HT-29 (cell line): ENCODE measurements around the gene ARID4A. TPM values are rescaled to one million over a fixed set of nuclear protein-coding genes. Genes with fewer than 3 reads are reported as not detected.
"Not testable (repeated sequence)": the region's sequence is repeated elsewhere in the genome, so short reads cannot be mapped to it uniquely, and the experiment has no call there.

Source experiments
- DNase-seq: peaks from one replicate; pipeline ENCODE4 v3.0.0-alpha.2; 2015; ENCODE audit warnings: low spot score
- total RNA-seq: library from RNA; depleted of rRNA; stranded (reverse); fragments of >200 nt; shearing (Covaris generic); gene quantifications from 2 replicates; pipeline ENCODE4 v1.2.3, GENCODE V29; 2014; rRNA removed

ARID4A gene
- total RNA-seq, result 2.9 and 4.7 TPM in 2 replicates

DNA sequence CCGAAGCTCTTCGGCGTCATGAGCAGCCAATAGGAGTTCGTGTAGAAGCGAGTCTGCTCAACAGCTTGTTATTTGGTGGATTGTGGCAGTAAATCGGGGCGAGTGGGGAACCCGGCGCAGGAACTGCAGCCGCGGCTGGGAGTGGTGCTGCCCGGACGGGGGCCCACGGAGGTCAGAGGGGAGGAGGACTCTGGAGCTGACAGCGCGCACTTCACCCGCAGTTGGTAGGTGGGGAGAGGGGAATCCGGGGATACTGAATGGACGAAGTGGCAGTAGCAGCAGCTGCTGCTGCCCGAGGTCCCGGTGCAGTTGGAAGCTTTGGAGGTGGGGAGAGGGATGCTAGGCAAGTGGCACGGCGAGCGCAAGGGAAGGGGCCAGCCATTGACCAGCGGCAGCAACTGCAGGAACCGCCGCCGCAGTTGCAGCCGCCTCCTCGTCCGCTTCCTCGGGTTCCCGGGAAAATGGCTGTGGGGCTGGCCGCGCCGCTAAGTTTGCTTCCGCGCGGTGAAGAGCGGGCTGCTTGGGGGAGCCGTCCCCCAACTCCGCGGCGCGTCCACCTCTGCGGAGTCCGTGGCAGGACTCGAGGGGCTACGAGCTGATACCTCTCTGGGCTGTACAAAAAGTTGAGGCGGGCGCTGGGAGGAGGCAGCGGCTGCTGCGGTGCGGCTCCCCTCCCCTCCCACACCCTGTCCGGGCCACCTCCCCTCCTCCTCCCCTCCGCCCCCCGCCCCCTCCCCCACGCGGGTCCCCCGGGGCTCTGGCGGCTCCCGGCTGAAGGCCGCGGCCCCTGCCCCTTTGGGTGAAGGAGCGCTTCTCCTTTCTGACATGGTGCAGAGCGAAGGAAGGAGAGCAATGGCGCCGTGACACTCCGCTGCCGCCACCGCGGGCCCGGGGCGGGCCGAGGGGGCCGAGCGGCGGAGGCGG is at the start of gene ARID4A:
ARID4A (plus strand) TSS at position 79 of the 924 bp plus-strand sequence. CDS start 1,300 bp downstream, outside the sequence.
- DNase-seq, result no peak

GRCh38 chr14:58249611-58250010 is 48.7 kb upstream of the ARID4A start:
- no peak for DNase-seq

DNA sequence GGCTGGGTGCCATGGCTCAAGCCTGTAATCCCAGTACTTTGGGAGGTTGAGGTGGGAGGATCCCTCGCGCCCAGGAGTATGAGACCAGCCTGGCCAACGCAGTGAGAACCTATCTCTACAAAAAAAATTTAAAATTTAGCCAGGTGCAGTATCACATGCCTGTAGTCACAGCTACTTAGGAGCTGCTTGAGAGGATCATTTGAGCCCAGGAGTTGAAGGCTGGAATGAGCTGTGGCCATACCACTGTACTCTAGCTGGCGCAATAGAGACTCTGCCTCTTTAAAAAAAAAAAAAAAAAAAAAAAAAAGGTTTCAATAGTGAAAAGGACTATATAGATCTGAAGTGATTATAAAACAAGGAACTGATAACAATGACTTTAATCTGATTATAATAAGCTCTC is 40.2 kb upstream of the ARID4A start:
- DNase-seq, result no peak

DNA sequence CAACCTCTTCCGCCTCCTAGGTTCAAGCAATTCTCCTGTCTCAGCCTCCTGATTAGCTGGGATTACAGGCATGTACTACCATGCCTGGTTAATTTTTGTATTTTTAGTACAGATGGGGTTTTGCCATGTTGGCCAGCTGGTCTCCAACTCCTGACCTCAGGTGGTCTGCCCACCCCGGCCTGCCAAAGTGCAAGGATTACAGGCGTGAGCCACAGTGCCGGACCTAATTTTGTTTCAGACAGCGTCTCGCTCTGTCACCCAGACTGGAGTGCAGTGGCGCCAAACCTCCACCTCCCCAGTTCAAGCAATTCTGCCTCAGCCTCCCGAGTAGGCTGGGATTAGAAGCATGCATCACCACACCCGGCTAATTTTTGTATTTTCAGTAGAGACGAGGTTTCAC is 36.4 kb upstream of the ARID4A start:
- not testable (repeated sequence) for DNase-seq

DNA sequence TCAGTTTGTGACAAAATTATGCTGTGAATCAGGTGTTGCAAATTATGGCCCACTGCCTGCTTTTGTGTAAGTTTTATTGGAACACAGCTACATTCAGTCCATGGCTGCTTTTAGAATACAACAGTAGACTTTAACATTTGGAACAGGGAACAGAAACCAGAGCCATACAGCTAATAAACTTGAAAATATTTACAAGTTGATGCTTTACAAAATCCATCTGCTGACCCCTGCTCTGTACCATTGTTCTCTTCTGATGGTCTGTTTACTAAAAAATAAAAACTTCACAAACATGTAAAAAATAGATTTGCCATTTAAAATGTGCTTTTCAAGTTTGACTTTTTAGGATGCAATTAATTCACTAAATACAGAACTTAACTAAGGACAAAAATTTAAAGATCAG is 33.0 kb upstream of the ARID4A start:
- DNase-seq, result no peak

GRCh38 chr14:58270628-58271027 is 27.7 kb upstream of the ARID4A start:
- DNase-seq, result no peak

DNA sequence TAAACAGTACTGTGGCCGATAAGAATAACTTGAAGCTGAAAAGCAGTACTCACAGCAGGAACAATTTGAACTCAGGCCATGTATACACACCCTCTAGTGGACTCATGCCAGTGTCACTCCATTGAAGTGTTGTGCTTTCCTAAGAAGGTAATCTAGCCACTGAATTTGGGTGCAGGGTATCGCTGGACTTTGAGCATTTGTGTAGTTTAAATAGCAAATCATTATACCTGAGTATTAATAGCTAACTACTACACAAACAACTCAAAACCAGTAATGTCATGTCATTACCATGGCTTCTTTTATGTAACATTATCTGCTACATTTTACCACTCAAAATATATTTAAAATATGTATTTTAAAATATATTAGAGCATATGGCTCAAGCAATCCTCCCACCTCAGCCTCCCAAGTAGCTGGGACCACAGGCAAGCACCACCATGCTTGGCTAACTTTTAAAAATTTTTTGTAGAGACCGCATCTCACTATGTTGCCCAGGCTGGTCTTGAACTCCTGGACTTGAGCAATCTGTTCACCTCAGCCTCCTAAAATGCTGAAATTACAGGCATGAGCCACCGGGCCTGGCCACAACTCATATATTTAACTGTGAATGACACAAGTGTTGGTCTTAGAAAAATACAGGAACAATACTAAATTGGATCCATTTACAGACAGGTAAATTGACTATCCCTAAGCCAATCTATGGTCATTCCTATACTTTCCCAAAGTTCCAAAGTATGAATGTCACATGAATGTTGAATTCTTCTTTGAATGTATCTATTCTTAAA is 25.6 kb upstream of the ARID4A start:
- DNase-seq, result peak; percentile 29

DNA sequence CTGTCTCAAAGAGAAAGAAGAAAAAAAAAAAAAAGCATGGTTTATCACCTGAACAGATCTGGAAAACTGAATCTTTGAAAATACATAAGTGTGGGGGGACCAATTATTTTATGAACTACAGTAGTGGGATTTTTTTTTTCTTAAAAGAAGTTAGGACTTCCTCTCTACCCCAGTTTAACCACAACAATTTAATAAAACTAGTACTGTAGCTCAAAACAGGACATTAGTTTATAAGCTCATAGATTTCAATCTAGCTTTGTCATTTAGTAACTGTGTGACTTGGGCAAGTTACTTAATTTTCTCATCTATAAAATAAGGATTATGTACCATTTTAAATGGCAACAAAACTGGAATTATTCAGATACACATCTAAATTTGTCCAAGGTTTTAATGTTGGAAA is 23.5 kb upstream of the ARID4A start:
- DNase-seq, result no peak

- DNase-seq, result no peak
Observed at GRCh38 chr14:58275527-58276190, 22.7 kb upstream of the ARID4A start.

DNA sequence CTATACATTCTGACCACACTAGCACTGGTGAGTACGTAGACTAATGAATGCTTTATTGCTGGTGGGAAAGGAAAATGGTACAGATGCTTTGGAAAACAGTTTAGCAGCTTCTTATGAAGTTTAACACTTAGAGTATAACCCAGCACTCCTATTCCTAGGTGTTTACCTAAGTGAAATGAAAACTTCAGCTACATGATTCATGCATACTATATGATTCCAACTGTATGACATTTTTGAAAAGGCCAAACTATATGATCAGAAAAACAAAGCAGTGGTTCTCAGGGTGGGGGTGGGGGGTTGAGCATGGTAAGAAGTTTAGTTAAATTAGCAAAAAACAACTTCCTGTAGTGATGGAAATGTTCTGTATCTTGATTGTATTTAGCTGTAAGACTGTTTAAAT is 22.1 kb upstream of the ARID4A start:
- no peak for DNase-seq

DNA sequence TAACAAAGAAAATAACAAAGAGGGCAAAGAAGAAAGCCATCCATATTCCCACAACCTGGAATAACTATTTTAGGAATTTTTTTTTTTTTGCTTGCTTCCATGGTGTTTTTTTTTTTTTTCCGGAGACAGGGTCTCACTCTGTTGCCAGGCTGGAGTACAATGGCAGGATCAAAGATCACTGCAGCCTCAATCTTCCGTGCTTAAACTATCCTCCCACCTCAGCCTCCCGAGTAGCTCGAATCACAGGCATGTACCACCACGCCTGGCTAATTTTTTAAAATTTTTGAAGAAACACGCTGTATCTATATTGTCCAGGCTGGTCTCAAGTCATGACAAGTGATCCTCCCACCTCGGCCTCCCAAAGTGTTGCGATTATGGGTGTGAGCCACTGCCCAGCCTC is 20.2 kb upstream of the ARID4A start:
- no peak for DNase-seq

- DNase-seq, result peak; percentile 21
Observed at GRCh38 chr14:58280954-58281787, 17.2 kb upstream of the ARID4A start.

DNA sequence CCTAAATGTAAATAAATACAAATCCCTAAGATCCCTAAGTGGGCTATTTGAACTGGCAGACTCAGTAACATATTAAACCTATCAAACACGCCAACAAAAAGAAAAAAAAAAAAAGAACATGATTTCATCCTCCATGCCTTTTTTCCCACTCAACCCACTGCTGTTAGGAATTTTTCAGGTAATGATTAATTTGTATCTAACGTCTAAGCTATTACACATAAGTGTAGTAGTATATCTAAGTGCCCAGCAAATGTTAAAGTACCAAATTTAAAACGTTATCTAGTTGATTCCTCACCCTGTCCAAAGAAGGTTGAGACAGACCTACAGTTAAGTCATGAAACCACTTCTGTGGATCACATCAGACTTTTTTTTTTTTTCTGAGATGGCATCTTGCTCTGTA is 16.4 kb upstream of the ARID4A start:
- DNase-seq, result no peak

DNA sequence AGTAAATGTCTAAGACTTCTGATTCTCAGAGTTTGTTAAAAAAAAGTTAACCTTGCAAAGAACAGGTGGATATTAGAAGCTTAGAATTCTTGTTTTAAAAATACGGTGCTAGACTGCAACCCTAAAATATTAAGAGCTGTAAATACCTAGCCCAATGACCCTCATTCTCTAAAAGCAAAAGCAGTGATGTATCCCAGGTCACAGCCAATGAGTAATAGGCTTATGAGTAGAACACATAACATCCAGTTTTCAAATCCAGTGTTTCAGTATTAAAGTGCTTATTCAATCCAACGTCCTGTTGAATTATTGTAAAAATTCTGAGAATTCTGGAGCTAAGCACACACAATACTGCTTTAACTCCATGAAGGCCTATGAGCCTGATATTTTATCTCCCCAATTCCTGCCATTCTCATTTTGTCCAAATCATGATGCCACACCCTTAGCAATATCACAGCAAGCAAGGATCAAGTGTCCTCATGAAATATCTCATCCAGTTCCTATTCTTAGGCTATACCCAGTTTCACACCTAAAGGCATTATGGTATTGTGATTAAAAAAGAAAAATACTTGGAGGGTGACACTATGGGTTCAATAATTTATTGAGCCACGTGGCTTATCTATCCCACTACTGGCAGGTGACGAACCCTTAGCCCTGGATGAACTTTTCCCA is 15.3 kb upstream of the ARID4A start:
- no peak for DNase-seq

- DNase-seq, result no peak
Observed at GRCh38 chr14:58283730-58284129, 14.6 kb upstream of the ARID4A start.

GRCh38 chr14:58285132-58285531 is 13.2 kb upstream of the ARID4A start:
- no peak for DNase-seq

DNA sequence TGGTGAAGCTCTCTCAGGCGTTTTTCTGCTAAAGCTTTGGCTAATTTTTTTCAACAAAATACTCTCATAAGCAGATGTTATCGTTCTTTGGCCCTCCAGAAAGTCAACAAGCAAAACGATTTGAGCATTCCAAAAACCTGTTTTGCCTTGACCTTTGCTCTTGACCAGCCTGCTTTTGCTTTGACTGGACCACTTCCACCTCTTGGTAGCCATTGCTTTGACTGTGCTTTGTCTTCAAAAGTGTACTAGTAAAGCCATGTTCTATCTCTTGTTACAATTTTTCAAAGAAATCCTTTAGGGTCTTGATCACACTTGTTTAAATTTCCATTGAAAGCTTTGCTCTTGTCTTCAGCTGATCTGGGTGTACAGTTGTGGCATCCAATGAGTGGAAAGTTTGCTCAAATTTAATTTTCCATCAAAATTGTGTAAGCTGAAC is 10.7 kb upstream of the ARID4A start:
- DNase-seq, result no peak

DNA sequence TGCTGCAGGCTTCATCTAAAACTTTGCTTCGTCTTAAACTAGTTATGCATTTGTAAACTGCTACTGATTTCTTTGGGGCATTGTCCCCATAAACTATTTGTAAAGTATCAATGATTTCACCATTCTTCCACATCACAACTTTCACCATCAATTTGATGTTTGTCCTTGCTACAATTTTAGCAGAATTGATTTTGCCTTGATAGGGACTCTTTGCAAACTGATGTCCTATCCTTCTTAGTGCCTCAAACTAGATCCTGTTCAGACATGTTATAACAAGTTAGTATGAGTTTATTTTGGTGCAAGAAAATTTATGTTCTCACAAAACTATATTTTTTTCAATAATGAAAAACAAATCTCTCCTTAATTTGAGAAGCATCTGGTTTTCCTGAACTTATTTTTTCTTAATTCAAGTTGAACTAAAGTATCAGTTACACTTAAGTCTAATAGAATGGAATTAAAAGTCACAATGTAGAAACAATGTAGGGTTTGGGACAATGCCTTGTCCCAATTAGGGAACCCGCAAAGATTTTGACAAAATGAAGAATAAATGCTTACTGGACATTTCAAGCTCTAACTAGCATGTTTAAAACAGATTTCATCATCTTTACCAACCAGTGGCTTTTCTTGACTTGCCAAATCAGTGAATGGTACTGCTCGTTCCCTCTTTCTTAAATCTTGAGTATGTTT is 10.1 kb upstream of the ARID4A start:
- no peak for DNase-seq

- no peak for DNase-seq
Observed at GRCh38 chr14:58291646-58292045, 6.7 kb upstream of the ARID4A start.

GRCh38 chr14:58292187-58292586 is 6.2 kb upstream of the ARID4A start:
- no peak for DNase-seq
